Smooth muscle cell (in vitro differentiated cells): Measurements from ENCODE around the gene KCNT1. TPM values are rescaled to one million over a fixed set of nuclear protein-coding genes. Genes with fewer than 3 reads are reported as not detected.

Source experiments
- DNase-seq: peaks from one replicate; lab custom pipeline; 2025; ENCODE audit not compliant: unreplicated experiment; lab: John Stamatoyannopoulos, UW
- H2AFZ ChIP-seq: fragments of 200-600 bp; sonication (generic); 2 replicates; pipeline ENCODE4 v1.6.0; 2016; ENCODE audit warnings: antibody characterized with exemption, low read depth, mild to moderate bottlenecking
- H3F3A ChIP-seq: fragments of 200-600 bp; sonication (generic); 2 replicates; pipeline ENCODE4 v1.6.0; 2017; ENCODE audit warnings: antibody characterized with exemption, low read depth
- H3K27ac ChIP-seq: fragments of 200-600 bp; sonication (generic); 2 replicates; pipeline ENCODE4 v1.5.1; 2016; ENCODE audit warnings: low read depth, mild to moderate bottlenecking
- H3K27me3 ChIP-seq: fragments of 200-600 bp; sonication (generic); 2 replicates; pipeline ENCODE4 v1.6.1; 2016; ENCODE audit warnings: low read depth, mild to moderate bottlenecking
- H3K36me3 ChIP-seq: fragments of 200-600 bp; sonication (generic); 2 replicates; pipeline ENCODE4 v1.5.1; 2016; ENCODE audit warnings: low read depth
- H3K4me1 ChIP-seq: fragments of 200-600 bp; sonication (generic); 2 replicates; pipeline ENCODE4 v1.5.1; 2016; ENCODE audit warnings: low read depth
- H3K4me2 ChIP-seq: fragments of 200-600 bp; sonication (generic); 2 replicates; pipeline ENCODE4 v1.6.0; 2016; ENCODE audit warnings: mild to moderate bottlenecking
- H3K4me3 ChIP-seq: fragments of 200-600 bp; sonication (generic); 2 replicates; pipeline ENCODE4 v1.5.1; 2016; ENCODE audit warnings: mild to moderate bottlenecking
- H3K79me2 ChIP-seq: fragments of 200-600 bp; sonication (generic); 2 replicates; pipeline ENCODE4 v1.6.0; 2016; ENCODE audit warnings: low read depth, mild to moderate bottlenecking
- H3K9ac ChIP-seq: fragments of 200-600 bp; sonication (generic); 2 replicates; pipeline ENCODE4 v1.6.0; 2016; ENCODE audit warnings: low read depth
- H3K9me3 ChIP-seq: fragments of 200-600 bp; sonication (generic); replicated peaks from 2 replicates; pipeline ENCODE4 v1.5.1; 2016; ENCODE audit warnings: low read depth
- H4K20me1 ChIP-seq: fragments of 200-600 bp; sonication (generic); 2 replicates; pipeline ENCODE4 v1.6.0; 2016; ENCODE audit warnings: low read depth
- WGBS: methylation state at CpG from one replicate; pipeline ENCODE4 v1.1.7; 2016; ENCODE audit warnings: low lambda C conversion rate; 5-methylcytosine and 5-hydroxymethylcytosine counted together
- polyA plus RNA-seq: library from polyadenylated mRNA; unstranded; fragments of >200 nt; fragmentation: Nextera tagmentation; extraction: Ambion mirVana; gene quantifications from 2 replicates; pipeline ENCODE4 v1.2.1, GENCODE V29; 2016
- total RNA-seq: library from RNA; depleted of rRNA; stranded (reverse); fragments of >200 nt; gene quantifications from 2 replicates; pipeline ENCODE4 v1.2.3, GENCODE V29; 2014
- TF ChIP-seq, protein P1 (sequence below): fragments of 200-600 bp; sonication (generic); IDR thresholded peaks from 2 replicates; pipeline ENCODE4 v1.5.1; 2017; ENCODE audit warnings: borderline replicate concordance, mild to moderate bottlenecking, antibody characterized with exemption; ENCODE audit not compliant: insufficient read depth, poor library complexity, severe bottlenecking

Gene KCNT1
- total and polyA plus RNA-seq, 2 experiments from 2014 or later: not detected

DNA sequence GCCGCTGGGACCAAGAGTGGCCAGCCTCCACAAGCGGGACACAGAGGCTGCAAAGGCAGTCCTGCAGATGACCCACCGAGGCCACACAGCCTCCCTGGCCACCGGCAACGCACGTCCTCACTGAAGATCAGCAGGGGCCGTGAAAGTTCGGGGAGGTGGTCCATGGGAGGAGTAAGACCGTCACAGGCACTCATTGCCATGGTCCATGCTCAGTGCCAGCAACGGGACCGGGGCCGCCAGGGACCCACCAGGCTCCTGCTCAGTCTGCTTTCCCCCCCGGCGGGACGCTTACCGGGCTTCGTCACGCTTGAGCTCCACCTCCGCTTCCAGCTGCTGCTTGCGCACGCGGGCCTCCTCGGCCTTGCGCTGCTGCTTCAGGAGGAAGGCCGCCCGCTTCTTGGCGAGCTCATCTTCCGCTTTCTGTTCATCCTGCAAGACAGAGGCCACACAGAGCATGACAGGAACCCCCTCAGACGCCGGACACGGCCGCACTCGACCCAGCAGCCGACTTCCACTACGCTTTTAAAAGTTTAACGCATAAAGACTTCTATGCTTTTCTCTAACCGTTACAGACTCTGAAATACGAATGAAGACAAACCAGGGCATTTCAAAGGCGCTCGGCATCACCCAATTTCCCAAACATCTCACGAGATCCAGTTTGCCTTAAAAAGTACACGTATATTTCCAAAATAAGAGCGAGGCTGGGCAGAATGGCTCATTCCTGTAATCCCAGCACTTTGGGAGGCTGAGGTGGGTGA lies 116.9 kb downstream of the KCNT1 start:
- Histone ChIP-seq H3K4me3 (no peak overlapping the region), H3K27ac (no peak overlapping the region), H3K9ac (no peak overlapping the region), H2AFZ (no peak overlapping the region), H3K79me2 (no peaks in the 10 kb centered on the region), H3K4me1 (no peaks in the 10 kb centered on the region), H3F3A (no peaks in the 10 kb centered on the region), H4K20me1 (peaks cover 1% of the 10 kb centered on the region), H3K27me3 (no peaks in the 10 kb centered on the region), H3K9me3 (no peaks in the 10 kb centered on the region), H3K36me3 (peaks cover 4% of the 10 kb centered on the region), H3K4me2 (no peak overlapping the region)
- no peak for DNase-seq
- WGBS: 97% methylated on average over 43 of the region's 43 CpGs
- TF ChIP-seq, protein P1, sequence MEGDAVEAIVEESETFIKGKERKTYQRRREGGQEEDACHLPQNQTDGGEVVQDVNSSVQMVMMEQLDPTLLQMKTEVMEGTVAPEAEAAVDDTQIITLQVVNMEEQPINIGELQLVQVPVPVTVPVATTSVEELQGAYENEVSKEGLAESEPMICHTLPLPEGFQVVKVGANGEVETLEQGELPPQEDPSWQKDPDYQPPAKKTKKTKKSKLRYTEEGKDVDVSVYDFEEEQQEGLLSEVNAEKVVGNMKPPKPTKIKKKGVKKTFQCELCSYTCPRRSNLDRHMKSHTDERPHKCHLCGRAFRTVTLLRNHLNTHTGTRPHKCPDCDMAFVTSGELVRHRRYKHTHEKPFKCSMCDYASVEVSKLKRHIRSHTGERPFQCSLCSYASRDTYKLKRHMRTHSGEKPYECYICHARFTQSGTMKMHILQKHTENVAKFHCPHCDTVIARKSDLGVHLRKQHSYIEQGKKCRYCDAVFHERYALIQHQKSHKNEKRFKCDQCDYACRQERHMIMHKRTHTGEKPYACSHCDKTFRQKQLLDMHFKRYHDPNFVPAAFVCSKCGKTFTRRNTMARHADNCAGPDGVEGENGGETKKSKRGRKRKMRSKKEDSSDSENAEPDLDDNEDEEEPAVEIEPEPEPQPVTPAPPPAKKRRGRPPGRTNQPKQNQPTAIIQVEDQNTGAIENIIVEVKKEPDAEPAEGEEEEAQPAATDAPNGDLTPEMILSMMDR: no peak

DNA sequence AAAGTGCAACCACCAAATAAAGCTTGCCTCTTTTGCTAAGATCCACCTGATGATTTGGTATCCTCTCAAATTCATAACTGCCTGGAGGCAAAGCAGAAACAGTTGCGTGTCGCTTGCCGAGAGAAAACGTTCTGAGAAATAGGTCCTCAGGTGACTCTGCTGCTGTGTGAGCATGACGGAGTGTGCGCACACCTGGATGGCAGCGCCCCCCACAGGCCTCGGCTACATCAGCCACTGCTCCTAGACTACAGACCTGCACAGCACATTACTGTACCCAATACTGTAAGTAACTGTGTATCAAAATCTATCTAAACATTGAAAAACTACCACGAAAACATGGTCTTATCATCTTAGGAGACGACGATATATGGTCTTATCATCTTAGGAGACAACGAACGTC lies 117.9 kb downstream of the KCNT1 start:
- Histone ChIP-seq H3K4me1 (no peaks in the 10 kb centered on the region), H3K36me3 (peaks cover 4% of the 10 kb centered on the region), H3K4me3 (no peak overlapping the region), H3F3A (no peaks in the 10 kb centered on the region), H4K20me1 (peaks cover 12% of the 10 kb centered on the region), H3K79me2 (no peaks in the 10 kb centered on the region), H3K27me3 (no peaks in the 10 kb centered on the region), H2AFZ (no peak overlapping the region), H3K9ac (no peak overlapping the region), H3K9me3 (no peaks in the 10 kb centered on the region), H3K4me2 (no peak overlapping the region), H3K27ac (no peak overlapping the region)
- no peak for DNase-seq
- WGBS: 91% methylated on average over 13 of the region's 13 CpGs
- TF ChIP-seq, protein P1: no peak

DNA sequence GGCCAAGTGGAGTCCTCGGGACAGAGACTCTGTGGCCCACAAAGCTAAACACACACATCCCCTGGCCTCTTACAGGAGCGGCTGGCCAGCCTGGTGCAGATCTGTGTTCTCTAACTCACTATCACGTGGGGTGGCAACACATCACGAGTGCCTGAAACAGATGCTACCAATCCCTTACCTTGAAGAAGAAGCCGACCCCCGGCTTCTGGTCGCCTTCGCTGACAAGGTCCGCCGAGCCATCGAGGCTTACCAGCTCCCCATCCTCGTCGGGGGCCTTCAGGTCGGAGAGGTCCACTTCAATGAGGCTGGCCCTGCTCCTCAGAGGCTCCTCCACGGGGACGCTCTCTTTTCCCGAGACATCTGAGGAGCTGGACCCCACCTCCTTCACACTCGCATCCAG lies 118.7 kb downstream of the KCNT1 start:
- TF ChIP-seq, protein P1: no peak
- no peaks in the 10 kb centered on the region for H3K9me3 ChIP-seq
- H3F3A ChIP-seq: no peaks in the 10 kb centered on the region
- H3K4me3 ChIP-seq: no peak overlapping the region
- H3K27ac ChIP-seq: no peak overlapping the region
- no peaks in the 10 kb centered on the region for H3K79me2 ChIP-seq
- no peak overlapping the region for H2AFZ ChIP-seq
- no peaks in the 10 kb centered on the region for H3K4me1 ChIP-seq
- no peaks in the 10 kb centered on the region for H3K27me3 ChIP-seq
- 98% methylated on average over 18 of the region's 18 CpGs for WGBS
- H3K4me2 ChIP-seq: no peak overlapping the region
- DNase-seq: no peak
- peaks cover 19% of the 10 kb centered on the region for H4K20me1 ChIP-seq
- H3K36me3 ChIP-seq: peaks cover 4% of the 10 kb centered on the region
- no peak overlapping the region for H3K9ac ChIP-seq

DNA sequence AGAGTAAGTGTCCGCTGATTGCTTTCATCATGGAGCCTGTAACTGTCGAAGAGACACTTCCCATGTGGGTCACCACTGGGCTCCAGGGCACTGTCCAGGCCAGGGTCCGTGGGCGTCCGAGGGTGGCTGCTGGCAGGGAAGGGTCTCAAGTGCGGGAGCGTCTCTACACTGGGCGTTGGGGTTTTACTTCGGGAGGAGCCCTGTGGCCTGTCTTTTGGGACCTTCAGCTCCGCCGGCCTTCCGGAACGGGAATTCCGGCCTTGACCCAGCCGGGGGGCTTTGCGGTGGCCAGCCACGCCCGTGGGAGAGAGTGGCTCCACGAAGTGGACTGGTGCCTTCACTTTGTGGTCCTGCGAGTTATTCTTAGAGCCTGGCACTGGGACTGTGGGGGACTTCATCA lies 119.1 kb downstream of the KCNT1 start:
- Histone ChIP-seq H3K27me3 (no peaks in the 10 kb centered on the region), H2AFZ (no peak overlapping the region), H3K4me3 (no peak overlapping the region), H3K9ac (no peak overlapping the region), H3K79me2 (no peaks in the 10 kb centered on the region), H4K20me1 (peaks cover 24% of the 10 kb centered on the region), H3K4me2 (no peak overlapping the region), H3K36me3 (peaks cover 4% of the 10 kb centered on the region), H3F3A (no peaks in the 10 kb centered on the region), H3K9me3 (no peaks in the 10 kb centered on the region), H3K27ac (no peak overlapping the region), H3K4me1 (no peaks in the 10 kb centered on the region)
- DNase-seq: no peak
- WGBS: 98% methylated on average over 20 of the region's 20 CpGs
- TF ChIP-seq, protein P1: no peak
